ENCODE data around the gene NPC1.

NPC1 gene

DNA sequence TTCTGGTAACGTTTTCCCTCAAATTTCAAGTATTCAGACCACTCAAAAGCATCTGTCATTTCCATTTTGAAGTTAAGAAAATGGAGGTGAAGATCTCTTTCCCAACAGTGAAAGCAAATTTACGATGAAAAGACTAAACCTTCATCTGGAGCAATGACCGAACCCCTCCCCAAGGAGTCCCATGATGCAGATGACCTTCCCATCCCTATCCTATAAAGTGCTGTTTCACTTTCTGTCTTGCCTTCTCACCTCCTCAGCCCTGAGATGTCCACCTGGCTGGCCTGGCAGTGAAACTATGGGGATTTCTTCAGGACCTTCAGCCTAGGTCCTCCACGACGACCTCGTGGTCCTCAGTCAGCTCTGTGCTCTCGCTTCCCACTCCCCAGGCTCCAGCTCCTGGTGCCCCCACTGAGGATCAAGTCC lies 925 bp upstream of the NPC1 start:
- TF ChIP-seq, protein P1, sequence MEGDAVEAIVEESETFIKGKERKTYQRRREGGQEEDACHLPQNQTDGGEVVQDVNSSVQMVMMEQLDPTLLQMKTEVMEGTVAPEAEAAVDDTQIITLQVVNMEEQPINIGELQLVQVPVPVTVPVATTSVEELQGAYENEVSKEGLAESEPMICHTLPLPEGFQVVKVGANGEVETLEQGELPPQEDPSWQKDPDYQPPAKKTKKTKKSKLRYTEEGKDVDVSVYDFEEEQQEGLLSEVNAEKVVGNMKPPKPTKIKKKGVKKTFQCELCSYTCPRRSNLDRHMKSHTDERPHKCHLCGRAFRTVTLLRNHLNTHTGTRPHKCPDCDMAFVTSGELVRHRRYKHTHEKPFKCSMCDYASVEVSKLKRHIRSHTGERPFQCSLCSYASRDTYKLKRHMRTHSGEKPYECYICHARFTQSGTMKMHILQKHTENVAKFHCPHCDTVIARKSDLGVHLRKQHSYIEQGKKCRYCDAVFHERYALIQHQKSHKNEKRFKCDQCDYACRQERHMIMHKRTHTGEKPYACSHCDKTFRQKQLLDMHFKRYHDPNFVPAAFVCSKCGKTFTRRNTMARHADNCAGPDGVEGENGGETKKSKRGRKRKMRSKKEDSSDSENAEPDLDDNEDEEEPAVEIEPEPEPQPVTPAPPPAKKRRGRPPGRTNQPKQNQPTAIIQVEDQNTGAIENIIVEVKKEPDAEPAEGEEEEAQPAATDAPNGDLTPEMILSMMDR (IDR thresholded peaks at IDR 0.05) = peak; percentile 28; the same call in 1 of the 2 replicates

DNA sequence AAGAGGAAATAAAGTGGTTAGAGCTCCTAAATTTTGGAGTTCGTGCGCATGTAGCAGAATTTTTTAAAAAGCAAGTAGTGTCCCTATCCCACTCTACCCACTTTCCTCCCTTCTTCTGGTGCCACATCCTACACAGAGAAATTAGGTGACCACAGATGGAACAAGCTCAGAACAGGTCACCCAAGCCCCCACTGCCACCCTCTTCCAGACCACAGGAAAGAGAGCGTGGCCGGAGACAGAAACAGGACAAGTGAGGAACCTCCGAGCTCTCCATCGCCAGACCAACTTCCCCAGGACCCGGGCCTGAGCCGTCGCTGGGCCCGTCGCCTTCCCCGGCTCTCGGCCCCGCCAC lies 433 bp downstream of the NPC1 start:
- TF ChIP-seq, protein P1 (IDR thresholded peaks at IDR 0.05) = no peak

DNA sequence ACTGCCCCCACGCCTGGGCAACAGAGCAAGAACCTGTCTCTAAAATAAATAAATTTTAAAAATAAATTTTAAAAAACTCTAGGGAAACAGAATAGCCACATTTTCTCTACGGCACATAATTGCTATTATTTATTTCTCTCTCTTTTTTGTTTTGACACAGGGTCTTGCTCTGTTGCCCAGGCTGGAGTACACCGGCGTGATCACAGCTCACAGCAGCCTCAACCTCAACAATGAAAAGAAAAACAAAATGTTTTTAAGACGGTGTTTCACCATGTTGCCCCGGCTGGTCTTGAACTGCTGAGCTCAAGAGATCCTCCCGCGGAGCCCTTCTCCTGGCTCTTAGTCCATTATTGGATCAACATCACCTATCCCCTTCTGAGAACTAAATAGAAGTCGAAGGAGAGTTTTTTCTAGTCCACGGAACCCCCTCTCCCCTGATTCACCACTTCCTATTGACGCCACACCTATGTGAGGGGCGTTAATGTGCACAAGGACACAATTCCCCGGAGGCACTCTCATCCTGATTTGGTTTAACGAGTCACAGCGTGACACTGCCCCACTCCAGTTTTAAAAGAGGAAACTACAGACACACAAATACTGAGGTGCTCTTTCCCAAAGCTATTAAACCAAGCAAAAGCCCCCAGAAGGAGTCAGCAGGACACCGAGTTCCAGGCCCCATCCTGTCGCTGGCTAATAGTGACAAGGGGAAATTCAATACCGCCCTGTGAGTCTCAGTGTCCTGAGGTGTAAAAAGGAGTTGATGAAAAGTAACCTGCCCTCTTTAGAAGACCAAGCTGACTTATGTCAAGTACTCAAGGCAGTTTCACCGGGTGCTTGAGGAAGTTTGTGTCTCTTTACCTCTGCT lies 1.1 kb downstream of the NPC1 start:
- TF ChIP-seq, protein P1 (IDR thresholded peaks at IDR 0.05) = no peak

DNA sequence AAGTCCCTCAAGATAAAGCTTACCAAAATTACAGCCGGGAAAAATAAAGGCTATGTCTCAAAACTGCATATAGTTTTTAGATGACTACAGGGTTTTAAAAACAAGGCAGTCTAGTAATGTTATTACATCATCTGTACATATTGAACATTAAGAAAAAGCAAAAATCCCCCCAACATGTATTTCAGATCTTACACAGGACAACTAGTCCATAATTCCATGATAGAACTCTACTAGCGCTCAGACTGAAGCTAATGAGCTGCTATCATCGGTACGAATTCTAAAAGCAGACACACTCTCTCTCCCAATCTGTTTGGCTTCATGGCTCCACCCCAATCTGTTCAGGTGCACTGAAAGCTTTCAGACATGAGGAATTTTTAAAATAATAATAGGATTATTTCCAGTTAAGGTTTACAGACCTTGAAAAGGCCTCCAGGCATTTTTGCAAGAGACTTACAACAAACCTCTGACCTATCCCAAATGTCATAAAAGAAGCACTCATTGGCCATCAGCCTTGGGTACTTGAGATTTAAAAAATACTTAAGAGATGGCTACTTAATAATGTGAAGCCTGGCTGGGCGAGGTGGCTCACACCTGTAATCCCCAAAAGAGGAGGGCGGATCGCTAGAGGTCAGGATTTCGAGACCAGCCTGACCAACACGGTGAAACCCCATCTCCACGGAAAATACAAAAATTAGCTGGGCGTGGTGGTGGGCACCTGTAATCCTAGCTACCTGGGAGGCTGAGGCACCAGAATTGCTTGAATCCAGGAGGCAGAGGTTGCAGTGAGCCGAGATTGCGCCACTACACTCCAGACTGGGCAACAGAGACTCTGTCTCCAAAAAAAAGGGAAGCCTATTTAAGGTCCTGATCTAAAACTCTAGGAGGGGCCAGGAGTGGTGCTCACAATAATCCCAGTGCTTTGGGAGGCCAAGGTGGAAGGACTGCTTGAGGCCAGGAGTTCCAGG lies 2.0 kb downstream of the NPC1 start:
- TF ChIP-seq, protein P1 (IDR thresholded peaks at IDR 0.05) = no peak

DNA sequence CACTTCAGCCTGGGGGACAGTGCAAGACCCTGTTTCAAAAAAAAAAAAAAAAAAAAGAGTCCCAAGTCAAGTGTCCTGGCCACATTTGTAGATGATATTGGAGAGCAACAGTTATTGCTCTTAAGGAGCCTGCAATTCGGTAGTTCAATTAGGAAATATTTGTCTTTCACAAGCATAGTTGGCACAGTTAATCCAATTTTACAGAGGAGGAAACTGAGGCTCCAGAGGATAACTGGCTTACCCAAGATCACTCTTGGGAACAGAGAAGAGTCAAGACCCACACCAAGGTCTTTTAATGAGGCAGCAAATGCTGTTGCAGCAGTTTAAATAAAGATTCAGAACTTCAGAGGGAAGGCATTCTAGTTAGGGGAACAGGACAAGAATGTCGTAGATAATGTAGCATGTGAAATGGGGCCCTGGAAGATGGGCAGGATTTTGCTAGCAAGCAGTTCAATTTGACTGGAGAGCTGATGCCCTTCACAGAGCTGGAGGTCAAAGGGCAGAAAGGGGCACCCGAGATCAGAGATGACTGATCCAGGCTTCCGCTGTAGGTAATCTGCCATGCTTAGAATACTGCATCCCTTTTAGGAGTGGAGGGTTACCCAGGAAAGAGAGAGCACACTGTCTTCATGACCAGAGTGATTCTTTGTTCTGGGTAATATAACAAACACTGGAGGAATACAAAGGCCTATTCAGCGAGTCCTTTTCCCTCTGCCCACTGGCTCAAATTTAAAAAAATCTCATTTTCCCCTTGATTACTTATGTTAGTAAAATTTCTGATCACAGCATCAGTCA lies 3.0 kb downstream of the NPC1 start:
- TF ChIP-seq, protein P1 (IDR thresholded peaks at IDR 0.05) = no peak

DNA sequence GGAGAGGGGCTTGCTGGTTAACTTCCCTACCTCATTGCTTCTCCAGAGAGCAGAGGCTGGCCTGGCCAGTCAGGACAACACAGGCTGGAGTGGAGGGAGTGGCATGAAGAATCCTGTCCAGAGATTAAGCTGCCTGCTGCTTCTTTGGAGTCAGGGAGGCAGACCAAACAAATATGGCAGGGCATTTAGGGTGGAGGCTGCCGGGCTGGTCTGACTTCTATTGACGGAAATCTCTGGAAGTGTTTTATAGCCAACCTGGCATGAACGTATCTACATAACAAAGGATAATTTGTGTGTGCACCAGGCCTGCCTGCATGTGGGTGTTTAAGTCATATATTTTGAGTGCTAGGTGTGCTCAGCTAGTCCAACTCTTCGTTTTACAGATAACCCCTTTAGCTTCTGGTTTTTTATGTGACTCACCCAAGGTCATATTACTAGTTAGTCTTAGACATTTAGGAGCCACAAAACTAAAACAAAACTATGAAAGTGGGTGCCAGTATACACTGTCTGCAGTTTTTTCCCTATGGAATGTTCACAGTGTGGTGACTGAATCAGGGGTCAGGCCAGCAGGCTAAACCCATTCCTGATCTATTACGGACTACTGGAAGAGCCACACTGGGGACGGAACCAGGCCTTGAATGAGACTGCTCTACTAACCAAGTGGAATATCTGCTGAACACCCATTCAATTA lies 5.5 kb downstream of the NPC1 start:
- TF ChIP-seq, protein P1 (IDR thresholded peaks at IDR 0.05) = no peak

Measured in LNCAP (cell line).